Amniotic stem cell (primary cell): Measurements from ENCODE around the gene HDDC3.
"Not testable (repeated sequence)": the region's sequence is repeated elsewhere in the genome, so short reads cannot be mapped to it uniquely, and the experiment has no call there.

Experiments used
- DNase-seq: peaks from one replicate; lab custom pipeline; 2025; lab: John Stamatoyannopoulos, UW

The HDDC3 gene

DNA sequence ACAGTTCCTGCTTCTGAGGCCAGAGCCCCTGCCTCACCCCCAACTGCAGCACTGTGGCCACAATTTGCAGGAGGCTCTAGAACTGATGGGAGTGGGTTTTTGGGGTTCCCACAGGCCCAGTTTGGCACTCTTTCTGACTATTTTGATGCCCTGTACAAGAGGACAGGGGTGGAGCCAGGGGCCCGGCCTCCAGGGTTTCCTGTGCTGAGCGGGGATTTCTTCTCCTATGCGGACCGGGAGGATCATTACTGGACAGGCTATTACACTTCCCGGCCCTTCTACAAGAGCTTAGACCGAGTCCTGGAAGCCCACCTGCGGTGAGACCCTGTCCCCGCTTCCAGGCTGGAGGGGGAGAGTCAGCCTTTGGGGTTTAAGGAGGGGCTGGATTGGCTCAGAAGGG lies 22.4 kb downstream of the HDDC3 start:
- DNase-seq = no peak

DNA sequence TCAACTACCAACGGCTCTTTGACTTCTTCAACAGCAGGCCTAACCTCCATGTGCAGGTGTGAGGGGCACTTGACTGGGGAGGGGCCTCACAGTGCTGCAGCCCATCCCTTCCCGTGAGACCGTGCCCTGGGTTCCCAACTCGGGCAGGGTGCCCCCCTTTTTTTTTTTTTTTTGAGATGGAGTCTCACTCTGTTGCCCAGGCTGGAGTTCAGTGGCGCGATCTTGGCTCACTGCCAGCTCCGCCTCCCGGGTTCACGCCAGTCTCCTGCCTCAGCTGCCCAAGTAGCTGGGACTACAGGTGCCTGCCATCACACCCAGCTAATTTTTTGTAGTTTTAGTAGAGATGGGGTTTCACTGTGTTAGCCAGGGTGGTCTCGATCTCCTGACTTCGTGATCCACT lies 22.9 kb downstream of the HDDC3 start:
- not testable (repeated sequence) for DNase-seq

DNA sequence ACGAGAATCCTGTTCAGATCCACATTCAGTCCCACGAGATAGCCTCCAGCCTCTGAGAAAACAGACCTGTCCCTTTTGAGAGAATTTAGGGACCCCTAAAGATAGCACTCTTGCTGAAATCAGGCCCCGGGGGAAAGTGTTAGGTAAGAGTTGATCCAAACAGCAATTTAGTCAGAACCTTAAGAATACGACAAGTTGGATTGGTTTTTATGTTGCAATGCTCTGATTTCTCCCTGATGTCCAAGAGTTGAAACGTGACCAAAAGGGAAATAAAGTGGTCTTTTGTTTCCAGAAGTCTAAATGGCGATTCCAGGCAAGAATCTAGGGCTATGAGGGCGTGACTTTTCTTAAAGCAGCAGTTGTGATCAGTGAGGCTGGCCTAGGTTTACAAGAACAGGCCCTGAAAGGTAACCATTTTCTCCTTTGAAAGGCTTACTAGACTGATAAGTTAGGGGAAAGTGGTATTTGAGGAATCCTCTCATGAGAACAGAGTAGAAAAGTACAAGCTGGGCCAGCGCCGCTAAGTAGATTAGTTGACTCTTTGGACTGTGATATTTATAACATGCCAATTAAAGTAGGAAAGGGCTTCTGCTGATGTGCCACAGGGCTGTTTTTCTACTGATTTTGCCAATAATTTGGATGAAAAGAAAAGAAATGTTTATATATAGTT lies 24.4 kb downstream of the HDDC3 start:
- DNase-seq = no peak

DNA sequence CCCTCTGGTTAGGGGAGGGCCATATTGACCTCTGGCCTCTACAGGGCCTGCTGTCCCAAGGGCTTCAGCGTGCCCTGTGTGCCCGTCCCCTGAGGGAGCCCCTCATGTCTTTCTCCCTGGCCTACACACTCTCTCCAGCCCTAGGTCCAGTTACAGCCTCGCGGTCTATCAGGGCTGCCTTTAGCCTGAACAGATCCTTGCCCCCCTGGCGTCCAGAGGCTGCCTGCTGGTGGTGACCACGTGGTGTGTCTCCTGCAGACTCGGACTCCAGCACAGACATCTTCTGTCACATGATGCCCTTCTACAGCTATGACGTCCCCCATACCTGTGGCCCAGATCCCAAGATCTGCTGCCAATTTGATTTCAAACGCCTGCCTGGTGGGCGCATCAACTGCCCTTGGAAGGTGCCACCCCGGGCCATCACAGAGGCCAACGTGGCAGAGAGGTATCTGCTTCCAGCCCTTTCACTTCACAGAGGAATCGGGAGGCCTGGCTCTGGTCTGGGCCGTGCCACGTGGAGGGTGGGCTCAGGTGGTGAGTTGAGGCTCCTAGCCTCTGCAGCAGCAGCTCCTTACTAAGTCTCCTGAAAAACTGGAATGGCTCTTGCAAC lies 25.2 kb downstream of the HDDC3 start:
- DNase-seq = no peak

DNA sequence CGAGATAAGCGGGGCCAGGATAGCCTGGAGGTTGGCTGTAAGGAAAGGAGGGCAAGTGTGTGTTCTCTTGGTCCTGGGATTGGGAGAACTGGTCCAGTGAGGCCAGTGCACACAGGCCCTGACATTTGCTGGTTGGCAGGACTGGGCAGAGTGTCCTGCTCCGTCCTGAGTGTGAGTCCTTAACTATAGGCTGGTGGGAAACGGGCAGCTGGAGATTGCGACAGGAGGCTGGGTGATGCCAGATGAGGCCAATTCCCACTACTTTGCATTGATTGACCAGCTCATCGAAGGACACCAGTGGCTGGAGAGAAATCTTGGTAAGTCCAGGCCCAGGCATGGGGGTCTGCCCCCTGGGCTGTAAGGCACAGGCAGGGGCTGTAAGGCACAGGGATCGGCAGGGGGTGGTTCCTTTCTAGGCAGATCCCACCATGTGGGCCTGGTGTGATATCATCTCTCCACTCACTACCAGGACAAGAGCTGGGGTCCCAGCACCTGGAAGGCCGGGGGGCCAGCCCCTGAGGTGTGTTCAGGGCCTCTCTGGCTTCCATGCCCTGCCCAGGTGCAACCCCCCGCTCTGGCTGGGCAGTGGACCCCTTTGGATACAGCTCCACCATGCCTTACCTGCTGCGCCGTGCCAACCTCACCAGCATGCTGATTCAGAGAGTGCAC lies 26.0 kb downstream of the HDDC3 start:
- DNase-seq = no peak

DNA sequence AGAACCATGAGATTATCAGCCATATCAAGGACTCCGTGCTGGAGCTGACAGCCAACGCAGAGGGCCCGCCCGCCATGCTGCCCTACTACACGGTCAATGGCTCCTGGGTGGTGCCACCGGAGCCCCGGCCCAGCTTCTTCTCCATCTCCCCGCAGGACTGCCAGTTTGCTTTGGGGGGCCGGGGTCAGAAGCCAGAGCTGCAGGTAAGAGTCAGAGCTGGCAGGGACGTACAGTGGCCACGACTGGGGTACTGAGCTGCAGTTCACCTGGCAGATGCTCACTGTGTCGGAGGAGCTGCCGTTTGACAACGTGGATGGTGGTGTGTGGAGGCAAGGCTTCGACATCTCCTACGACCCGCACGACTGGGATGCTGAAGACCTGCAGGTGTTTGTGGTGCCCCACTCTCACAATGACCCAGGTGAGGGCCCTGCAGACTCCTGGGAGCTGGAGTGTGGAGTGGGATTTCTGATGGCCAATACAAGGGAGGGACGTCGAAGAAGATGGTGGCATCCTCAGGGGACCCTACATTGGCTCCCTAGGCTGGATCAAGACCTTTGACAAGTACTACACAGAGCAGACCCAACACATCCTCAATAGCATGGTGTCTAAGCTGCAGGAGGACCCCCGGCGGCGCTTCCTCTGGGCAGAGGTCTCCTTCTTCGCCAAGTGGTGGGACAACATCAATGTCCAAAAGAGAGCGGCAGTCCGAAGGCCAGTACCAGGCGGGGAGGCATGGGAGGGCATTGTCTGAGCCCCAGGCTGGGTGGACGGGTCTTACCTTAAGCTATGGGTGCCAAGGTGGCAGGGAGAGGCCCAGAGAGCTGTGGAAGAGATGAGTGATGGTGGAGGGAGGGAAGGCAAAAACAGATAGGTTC lies 26.8 kb downstream of the HDDC3 start:
- no peak for DNase-seq

DNA sequence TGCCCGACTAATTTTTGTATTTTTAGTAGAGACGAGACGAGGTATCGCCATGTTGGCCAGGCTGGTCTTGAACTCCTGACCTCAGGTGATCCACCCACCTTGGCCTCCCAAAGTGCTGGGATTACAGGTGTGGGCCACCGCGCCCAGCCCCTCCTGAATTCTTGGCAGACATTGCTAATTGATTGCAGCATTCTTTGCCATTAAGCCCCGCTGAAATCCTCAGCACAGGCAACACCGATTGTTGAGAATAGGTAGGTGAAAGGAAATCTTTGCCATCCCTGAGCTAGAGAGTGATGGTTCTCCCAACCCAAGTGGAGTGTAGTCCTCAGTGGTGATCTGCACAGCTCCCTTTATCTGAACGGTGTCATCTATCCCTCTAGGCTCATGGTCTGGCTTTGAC lies 27.6 kb downstream of the HDDC3 start:
- DNase-seq = no peak

DNA sequence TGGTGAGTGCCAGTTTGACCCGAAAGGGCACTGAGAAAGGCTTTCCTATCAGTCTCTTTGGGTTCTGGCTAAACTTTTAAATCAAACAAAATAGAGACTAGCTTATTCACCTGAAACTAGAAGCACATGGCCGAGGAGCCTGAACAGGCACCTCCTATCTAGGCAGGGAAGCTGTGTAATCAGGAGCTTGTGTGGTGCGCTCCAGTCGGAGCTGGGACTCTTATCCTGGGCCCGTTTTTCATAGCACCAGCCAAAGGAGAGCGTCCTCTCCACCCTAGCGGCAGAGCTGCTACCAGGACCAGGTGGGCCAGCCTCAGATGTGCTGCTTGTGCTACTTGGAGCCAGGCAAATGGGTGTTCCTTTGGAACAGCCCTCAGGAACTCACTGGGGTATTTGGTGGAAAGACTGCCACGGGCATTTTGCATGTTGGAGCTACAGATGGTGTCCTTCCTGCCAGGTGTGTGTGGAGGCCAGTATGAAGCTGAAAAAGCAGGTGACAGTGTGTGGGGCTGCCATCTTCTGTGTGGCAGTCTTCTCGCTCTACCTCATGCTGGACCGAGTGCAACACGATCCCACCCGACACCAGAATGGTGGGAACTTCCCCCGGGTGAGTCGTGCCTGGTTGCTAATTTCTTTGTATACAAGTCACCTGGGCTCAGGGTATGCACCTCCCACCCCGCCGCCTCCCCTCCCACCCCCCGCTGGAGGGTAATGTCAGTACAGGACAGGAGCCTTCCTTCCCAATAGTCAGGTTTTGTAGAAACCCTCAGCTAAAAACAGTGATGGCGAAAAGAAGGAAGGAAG lies 28.4 kb downstream of the HDDC3 start:
- DNase-seq = no peak

DNA sequence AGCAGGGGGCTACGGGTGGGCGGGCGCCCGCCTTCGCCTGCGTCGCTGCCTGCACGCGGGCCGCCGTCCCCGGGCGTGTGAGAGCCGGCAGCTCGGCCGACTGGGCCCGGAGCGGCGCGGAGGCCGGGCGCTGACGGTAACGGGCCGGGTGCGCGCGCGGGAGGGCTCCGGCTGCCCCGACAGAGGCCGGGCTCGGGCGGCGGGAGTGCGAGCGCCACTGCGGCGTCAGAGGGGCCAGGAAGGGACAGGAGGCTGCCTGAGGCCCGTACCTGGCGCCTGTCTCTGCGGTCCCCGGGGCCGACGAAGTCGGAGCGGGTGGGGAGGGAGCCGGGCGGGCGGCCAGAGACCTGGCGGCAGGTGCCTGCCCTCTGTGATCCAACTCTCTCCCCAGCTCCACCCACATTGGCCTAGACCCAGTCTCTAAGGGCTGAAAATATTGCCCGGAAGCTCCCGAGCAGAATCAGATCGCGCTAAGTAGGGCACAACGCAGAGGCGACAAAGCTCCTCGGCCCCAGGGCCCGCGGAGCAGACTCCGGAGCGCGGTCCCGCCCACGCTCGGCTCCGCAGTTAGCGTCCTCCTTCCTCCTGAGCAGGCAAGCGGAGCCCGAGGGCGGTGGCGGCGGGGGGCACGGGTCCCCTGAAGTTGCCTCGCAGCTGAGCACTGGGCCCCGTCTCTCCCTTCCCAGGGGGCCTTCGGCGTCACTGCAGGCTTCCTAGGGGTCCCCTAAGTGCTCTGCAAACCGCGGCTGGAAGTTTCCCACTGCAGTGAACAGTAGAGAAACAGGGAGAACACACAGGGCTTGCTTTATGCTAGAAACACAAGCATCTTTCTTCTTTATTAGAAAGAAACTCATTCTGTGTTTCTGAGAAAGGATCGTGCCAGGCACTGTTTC lies 29.3 kb downstream of the HDDC3 start, which contains the start of gene MAN2A2:
Gene MAN2A2, plus strand, starts transcription at position 463 of the 893 bp plus-strand sequence. CDS start 906 bp downstream, outside the sequence.
- DNase-seq = no peak

DNA sequence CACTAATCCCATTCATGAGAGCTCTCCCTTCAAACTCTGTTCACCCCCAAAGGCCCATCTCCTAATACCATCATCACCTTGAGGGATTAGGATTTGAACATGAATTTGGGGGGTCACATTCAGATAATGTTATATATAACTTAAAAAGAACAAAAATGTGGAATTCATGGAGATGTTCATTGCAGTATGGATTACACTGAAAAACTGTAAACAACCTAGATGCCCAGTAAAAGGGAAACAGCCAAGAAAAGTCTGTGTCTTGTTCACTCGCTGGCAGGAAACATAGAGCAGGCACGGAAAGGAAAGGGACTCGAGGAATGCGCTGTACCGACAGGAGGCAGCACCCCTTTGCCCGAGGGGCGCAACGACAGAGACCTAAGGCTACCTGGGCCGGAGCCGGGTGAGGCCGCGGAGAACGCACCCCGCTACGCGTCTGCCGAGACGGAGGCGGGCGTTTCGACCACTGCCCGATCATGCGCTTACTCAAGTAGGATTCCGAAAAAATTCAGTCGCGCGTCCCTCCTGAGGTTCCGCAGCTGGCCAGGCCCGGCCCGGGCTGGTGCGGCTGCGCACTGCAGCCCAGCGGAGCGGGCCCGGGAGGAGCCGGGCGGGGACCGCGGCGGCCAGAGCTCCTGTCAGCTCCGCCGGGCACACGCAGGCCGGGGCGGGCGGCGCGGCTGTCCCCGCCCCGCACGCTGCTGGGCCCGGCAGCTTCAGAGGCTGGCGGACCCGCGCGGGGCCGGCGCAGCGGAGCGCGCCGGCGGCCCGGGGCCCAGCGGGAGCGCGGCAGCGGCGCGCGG lies 30.1 kb downstream of the HDDC3 start:
- DNase-seq = peak; percentile 76

DNA sequence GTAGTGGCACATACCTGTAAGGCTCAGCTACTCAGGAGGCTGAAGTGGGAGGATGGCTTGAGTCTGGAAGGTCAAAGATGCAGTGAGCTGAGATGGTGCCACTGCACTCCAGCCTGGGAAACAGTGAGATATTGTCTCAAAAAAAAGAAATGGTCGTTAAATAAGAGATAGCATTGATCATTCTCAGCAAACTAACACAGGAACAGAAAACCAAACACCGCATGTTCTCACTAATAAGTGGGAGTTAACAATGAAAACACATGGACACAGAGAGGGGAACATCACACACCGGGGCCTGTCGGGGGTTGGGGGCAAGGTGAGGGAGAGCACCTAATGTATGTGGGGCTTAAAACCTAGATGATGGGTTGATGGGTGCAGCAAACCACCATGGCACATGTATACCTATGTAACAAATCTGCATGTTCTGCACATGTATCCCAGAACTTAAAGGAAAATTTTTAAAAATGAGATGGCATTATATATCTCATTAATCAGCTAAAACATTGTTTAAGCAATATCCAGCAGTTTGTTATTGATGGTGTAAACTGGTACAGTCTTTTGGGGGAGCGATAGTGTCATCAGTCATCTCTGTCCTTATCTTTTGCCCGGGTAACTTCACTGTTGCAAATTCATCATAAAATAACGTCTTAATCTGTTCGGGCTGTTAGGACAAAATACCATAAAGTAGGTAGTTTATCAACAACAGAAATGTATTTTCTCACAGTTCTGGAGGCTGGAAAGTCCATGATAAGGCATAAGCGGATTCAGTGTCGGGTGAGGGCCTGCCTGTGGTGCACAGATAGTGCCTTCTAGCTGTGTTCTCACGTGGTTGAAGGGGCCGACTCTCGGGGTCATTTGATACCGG lies 30.9 kb downstream of the HDDC3 start:
- no peak for DNase-seq

DNA sequence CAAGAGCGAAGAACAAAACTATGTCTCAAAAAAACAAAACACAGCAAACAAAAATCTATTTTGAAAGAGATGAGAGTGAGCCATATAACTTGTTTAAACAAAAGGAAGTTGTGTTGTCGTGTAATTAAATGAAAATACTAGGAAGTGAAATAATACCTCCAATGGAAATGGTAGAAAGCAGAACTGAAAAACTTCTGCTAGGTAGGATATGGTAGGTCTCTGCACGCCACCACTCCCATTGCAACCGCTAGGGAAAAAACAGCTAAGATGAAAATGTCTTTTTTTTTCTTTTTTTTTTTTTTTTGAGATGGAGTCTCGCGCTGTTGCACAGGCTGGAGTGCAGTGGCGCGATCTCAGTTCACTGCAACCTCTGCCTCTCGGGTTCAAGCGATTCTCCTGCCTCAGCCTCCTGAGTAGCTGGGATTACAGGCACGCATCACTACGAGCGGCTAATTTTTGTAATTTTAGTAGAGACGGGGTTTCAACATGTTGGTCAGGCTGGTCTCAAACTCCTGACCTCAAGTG lies 35.2 kb downstream of the HDDC3 start:
- not testable (repeated sequence) for DNase-seq

DNA sequence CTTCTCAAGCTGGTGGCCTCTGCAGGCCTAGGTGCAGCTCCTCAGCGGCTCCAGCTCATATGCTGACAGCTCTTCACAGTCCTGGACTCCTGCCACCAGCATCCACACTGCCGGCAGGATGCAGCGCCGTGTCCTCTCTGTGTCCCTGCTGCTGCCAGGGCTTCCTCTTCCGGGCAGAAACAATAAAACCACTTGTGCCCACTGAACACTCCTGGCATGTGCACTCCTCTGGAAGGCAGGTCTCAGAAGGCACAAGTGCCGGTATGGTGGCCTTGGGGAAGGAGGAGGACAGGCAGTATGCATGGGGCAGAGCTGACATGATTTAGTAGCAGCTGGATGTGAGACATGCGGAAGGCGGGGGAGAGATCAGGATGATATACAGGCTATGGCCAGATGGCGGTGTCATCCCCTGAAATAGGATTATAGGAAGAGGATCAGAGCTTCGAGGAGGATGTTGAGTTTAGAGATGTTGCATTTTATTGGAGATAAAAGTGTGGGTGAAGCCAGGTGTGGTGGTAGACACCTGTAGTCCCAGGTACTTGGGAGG lies 36.7 kb downstream of the HDDC3 start:
- DNase-seq = no peak

DNA sequence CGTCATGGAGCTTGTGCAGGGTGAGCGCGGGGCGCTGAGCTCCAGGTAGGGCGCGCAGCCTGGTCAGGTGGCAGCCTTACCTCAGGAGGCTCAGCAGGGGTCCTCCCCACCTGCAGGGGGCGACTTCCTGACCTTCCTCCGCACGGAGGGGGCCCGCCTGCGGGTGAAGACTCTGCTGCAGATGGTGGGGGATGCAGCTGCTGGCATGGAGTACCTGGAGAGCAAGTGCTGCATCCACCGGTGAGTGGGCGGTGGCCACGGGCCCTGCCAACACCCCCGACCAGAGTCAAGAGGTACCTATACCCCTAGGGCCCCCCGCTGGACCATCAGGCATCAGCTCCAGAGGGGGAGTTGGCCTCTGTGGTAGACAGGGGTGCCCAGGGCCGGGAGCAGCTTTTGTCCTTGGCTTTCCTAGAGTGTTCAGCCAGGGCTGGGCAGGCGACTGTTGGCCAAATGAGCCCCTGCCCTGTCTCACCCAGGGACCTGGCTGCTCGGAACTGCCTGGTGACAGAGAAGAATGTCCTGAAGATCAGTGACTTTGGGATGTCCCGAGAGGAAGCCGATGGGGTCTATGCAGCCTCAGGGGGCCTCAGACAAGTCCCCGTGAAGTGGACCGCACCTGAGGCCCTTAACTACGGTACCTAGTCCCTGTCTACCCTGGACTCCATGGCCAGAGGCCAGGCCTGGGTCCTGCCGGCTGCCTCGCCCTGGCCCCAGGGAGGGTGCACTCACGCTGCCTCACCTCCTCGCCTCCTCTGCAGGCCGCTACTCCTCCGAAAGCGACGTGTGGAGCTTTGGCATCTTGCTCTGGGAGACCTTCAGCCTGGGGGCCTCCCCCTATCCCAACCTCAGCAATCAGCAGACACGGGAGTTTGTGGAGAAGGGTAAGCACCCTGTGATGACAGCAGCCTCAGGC lies 38.9 kb downstream of the HDDC3 start:
- DNase-seq = no peak

DNA sequence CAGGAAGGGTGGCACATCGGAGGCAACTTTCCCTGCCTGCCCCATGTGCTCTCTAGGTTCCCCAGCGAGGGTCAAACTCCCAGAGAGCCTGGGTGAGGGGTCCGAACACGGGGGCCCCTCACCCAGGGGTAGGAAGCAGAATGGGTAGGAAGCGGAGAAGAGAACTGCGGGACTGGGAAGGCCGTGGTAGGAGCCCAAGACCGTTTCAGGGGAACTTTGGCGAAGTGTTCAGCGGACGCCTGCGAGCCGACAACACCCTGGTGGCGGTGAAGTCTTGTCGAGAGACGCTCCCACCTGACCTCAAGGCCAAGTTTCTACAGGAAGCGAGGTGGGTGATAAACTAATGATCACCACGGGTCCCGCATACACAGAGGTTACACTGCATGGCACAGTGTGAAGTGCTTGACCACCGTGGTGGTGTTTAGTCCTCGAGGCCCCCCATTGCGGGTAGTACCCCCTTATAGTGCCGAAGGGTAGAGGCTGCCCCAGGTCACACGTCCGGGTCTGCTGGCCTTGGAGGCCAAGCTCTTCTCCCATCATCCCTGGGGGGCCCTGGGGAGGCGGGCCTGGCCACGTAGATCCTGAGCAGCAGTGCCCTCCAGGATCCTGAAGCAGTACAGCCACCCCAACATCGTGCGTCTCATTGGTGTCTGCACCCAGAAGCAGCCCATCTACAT lies 39.7 kb downstream of the HDDC3 start:
- DNase-seq = no peak

DNA sequence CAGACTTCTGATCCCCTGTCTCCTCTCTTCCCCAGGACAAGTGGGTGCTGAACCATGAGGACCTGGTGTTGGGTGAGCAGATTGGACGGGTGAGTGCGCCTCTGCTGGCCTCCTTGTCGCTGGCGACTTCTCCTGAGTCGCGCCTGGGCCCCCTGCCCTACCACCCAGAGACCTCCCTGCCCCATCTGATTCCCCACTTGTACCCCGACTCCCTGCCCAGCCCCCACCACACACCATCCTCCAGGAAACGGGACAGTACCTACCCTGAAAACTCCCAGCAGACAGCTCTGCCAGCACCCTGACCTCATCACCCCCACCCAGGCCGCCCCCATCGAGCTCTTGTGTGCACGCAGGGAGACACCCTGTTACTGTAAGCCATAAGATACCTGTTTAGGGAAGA lies 40.3 kb downstream of the HDDC3 start:
- DNase-seq = no peak
